ENCODE results near the gene NIT1. TPM values are rescaled to one million over a fixed set of nuclear protein-coding genes. Genes with fewer than 3 reads are reported as not detected.

Gene NIT1
- total and polyA plus RNA-seq, 9 of the 15 experiments (the other 6 are each of a cell fraction or from before 2014, with no cell fraction given) = 18.4 to 76.0 (median 33.7) TPM

DNA sequence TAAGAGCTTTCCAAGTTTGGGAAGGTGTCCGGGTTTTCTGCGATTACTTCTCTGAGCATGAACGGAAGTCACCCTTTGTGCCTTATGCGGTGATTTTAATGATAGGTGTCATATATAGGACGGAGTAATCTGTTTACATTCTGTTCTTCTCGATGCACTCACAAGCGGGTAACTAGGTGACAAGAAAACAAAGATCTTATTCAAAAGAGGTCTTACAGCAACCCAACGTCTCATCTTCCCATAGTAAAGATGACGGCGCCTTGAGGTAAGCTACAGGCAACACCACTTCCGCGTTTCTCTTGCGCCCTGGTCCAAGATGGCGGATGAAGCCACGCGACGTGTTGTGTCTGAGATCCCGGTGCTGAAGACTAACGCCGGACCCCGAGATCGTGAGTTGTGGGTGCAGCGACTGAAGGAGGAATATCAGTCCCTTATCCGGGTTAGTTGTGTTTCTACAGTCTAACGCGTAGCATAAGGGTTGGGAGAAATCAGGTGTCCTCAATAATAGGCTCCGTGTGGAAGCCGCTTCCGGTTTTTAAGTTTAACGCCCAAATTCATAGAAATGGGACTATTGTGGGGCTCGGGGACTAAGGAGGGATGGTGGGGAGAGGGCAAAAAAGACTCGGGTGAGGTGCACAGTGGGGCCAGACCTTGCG lies 35.9 kb downstream of the NIT1 start, which contains the start of gene UFC1 (continued):
- TF ChIP-seq, protein P1, sequence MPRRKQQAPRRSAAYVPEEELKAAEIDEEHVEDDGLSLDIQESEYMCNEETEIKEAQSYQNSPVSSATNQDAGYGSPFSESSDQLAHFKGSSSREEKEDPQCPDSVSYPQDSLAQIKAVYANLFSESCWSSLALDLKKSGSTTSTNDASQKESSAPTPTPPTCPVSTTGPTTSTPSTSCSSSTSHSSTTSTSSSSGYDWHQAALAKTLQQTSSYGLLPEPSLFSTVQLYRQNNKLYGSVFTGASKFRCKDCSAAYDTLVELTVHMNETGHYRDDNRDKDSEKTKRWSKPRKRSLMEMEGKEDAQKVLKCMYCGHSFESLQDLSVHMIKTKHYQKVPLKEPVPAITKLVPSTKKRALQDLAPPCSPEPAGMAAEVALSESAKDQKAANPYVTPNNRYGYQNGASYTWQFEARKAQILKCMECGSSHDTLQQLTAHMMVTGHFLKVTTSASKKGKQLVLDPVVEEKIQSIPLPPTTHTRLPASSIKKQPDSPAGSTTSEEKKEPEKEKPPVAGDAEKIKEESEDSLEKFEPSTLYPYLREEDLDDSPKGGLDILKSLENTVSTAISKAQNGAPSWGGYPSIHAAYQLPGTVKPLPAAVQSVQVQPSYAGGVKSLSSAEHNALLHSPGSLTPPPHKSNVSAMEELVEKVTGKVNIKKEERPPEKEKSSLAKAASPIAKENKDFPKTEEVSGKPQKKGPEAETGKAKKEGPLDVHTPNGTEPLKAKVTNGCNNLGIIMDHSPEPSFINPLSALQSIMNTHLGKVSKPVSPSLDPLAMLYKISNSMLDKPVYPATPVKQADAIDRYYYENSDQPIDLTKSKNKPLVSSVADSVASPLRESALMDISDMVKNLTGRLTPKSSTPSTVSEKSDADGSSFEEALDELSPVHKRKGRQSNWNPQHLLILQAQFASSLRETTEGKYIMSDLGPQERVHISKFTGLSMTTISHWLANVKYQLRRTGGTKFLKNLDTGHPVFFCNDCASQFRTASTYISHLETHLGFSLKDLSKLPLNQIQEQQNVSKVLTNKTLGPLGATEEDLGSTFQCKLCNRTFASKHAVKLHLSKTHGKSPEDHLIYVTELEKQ (CRISPR knock-in tag; IDR thresholded peaks at IDR 0.05) = no peak
- TF ChIP-seq GATAD2A (IDR thresholded peaks at IDR 0.05) (no peak), ARID4B (CRISPR knock-in tag; IDR thresholded peaks at IDR 0.05) (peak; percentile 86), TAF9B (IDR thresholded peaks at IDR 0.05; ENCODE audit: partially characterized antibody) (peak; percentile 98), RAD51 (IDR thresholded peaks at IDR 0.05; ENCODE audit: borderline replicate concordance, low read depth) (peak; percentile 32; the same call in 1 of the 2 replicates), KAT8 (IDR thresholded peaks at IDR 0.05; ENCODE audit: low read depth) (peak; percentile 72), PHF8 (IDR thresholded peaks at IDR 0.05; ENCODE audit: borderline replicate concordance, low read length) (peak; percentile 86; the same call in 1 of the 2 replicates), NFIC (IDR thresholded peaks at IDR 0.05) (peak; percentile 45), DNMT1 (IDR thresholded peaks at IDR 0.05) (0 out of 2 replicates have a peak, but pooled peaks have one; percentile 14), ATF1 (CRISPR knock-in tag; IDR thresholded peaks at IDR 0.05) (no peak), ATF1 (tag; IDR thresholded peaks at IDR 0.05) (peak; percentile 88), CREM (IDR thresholded peaks at IDR 0.05; ENCODE audit: low read depth) (peak; percentile 73), GTF2B (IDR thresholded peaks at IDR 0.05; ENCODE audit: extremely low read depth, insufficient read length) (peak; percentile 15), SUPT5H (IDR thresholded peaks at IDR 0.05) (peak; percentile 90), SMARCB1 (IDR thresholded peaks at IDR 0.05; ENCODE audit: insufficient read length, low read depth) (no peak), SIX5 (IDR thresholded peaks at IDR 0.05; ENCODE audit: borderline replicate concordance in 1 of 2, insufficient read depth in 1 of 2, low read depth in 1 of 2, low read length in 2 of 2) (peak; percentile 36 to 38; a peak in 1 of 4 replicates), SAFB (IDR thresholded peaks at IDR 0.05; ENCODE audit: borderline replicate concordance, low read depth, low read length) (no peak)
- TF ChIP-seq, protein P2, sequence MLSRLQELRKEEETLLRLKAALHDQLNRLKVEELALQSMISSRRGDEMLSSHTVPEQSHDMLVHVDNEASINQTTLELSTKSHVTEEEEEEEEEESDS (CRISPR knock-in tag; IDR thresholded peaks at IDR 0.05) = no peak
- TF ChIP-seq, protein P3, sequence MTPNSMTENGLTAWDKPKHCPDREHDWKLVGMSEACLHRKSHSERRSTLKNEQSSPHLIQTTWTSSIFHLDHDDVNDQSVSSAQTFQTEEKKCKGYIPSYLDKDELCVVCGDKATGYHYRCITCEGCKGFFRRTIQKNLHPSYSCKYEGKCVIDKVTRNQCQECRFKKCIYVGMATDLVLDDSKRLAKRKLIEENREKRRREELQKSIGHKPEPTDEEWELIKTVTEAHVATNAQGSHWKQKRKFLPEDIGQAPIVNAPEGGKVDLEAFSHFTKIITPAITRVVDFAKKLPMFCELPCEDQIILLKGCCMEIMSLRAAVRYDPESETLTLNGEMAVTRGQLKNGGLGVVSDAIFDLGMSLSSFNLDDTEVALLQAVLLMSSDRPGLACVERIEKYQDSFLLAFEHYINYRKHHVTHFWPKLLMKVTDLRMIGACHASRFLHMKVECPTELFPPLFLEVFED (CRISPR knock-in tag; conservative IDR thresholded peaks at IDR 0.05) = no peak

All from K562 (cell line).